ENCODE data around the gene ADH6. TPM values are rescaled to one million over a fixed set of nuclear protein-coding genes. Genes with fewer than 3 reads are reported as not detected.

The ADH6 gene
- not detected for total RNA-seq

DNA sequence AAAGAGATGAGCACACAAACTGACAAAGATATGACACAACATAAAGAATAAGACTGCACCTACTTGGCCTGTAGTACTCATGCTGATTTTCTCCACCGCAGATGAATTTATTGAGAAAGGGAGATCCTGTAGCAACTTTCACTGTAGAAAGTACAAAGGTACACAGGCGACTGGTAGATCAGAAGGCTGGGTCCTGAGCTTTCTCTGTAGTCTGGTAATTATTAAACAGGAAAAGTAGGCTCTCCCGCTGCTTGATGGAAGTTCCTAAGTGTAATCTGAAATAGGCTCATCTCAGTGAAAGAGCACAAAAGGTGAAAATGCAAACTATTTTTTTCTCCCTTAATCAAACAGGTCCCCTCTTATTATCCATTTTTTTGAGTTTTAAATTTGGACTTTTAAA, at the start of gene ADH6:
Gene ADH6 (minus strand): TSS at position 175 of the 400 bp plus-strand sequence. CDS start 94 bp downstream, at position 81.
- no peak within 1 kb of the TSS for H3K27ac ChIP-seq
- no peak for DNase-seq (ENCODE audit: low spot score)
- WGBS, result 77% methylated on average over 3 of the region's 3 CpGs
- H3K9me3 ChIP-seq, result no peaks in the 10 kb centered on the region
- H3K36me3 ChIP-seq, result no peaks in the 10 kb centered on the region
- TF ChIP-seq, protein P1, sequence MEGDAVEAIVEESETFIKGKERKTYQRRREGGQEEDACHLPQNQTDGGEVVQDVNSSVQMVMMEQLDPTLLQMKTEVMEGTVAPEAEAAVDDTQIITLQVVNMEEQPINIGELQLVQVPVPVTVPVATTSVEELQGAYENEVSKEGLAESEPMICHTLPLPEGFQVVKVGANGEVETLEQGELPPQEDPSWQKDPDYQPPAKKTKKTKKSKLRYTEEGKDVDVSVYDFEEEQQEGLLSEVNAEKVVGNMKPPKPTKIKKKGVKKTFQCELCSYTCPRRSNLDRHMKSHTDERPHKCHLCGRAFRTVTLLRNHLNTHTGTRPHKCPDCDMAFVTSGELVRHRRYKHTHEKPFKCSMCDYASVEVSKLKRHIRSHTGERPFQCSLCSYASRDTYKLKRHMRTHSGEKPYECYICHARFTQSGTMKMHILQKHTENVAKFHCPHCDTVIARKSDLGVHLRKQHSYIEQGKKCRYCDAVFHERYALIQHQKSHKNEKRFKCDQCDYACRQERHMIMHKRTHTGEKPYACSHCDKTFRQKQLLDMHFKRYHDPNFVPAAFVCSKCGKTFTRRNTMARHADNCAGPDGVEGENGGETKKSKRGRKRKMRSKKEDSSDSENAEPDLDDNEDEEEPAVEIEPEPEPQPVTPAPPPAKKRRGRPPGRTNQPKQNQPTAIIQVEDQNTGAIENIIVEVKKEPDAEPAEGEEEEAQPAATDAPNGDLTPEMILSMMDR (IDR thresholded peaks at IDR 0.05), result no peak
- TF ChIP-seq POLR2AphosphoS5 (IDR thresholded peaks at IDR 0.05), result no peak
- TF ChIP-seq POLR2A (IDR thresholded peaks at IDR 0.05), result no peak
- H3K4me1 ChIP-seq (replicated peaks), result peaks cover 5% of the 10 kb centered on the region
- H3K27me3 ChIP-seq (replicated peaks; ENCODE audit: insufficient read depth), result no peaks in the 10 kb centered on the region
- H3K4me3 ChIP-seq, result no peak within 1 kb of the TSS
- intact Hi-C loops (cut with DNase I), result no loop called here

DNA sequence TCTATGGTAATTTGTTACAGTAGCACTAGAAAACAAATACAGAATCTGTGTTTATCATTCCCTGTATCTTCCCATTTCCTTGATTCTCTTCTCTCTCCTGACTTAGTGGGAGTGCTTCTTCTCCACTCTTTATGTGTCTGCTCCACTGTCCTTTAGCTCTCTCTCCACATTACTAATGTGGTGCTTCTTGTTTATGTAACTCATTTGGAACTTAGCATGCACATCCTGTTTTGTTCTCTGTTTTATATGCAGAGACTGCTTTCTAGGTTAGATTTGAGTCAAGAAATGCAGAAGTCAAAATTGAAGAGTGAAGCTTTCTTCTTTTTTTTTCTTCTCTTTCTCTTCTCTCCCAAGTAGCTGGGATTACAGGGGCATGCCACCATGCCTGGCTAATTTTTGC, 45.9 kb upstream of the ADH6 start:
- TF ChIP-seq POLR2A (IDR thresholded peaks at IDR 0.05) (no peak), POLR2AphosphoS5 (IDR thresholded peaks at IDR 0.05) (no peak)
- TF ChIP-seq, protein P1 (IDR thresholded peaks at IDR 0.05), result no peak
- H3K27me3 ChIP-seq (replicated peaks; ENCODE audit: insufficient read depth), result no peaks in the 10 kb centered on the region
- H3K27ac ChIP-seq, result no peak overlapping the region
- H3K36me3 ChIP-seq, result no peaks in the 10 kb centered on the region
- DNase-seq (ENCODE audit: low spot score), result no peak
- H3K9me3 ChIP-seq, result no peaks in the 10 kb centered on the region
- intact Hi-C loops (cut with DNase I), result no loop called here
- no peak overlapping the region for H3K4me3 ChIP-seq
- no peaks in the 10 kb centered on the region for H3K4me1 ChIP-seq (replicated peaks)

DNA sequence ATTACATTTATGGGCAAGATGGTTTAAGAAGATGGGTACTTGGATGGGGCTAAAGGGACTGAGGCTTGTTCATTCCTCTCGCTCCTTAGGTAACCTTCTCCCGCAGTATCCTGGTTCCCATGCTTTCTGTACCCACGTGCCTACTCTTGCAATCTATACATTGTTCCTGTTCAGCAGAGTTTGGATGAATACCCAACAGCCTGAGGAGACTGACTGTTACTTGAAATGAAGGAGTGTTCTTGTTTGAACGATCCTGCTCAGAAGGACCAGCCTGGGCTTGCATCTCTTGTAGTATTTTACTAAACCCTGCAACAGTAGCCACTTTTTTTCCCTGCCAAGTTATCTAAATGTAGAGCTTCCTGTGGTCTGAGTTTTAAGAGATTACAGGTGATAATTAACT, 33.7 kb upstream of the ADH6 start:
- DNase-seq (ENCODE audit: low spot score), result no peak
- WGBS, result 50% methylated on average over 4 of the region's 4 CpGs
- Histone ChIP-seq H3K9me3 (no peaks in the 10 kb centered on the region), H3K4me1 (replicated peaks) (no peaks in the 10 kb centered on the region), H3K4me3 (no peak overlapping the region), H3K27ac (no peak overlapping the region), H3K36me3 (no peaks in the 10 kb centered on the region), H3K27me3 (replicated peaks; ENCODE audit: insufficient read depth) (no peaks in the 10 kb centered on the region)
- intact Hi-C loops (cut with DNase I), result no loop called here
- TF ChIP-seq POLR2A (IDR thresholded peaks at IDR 0.05) (no peak), POLR2AphosphoS5 (IDR thresholded peaks at IDR 0.05) (no peak)

DNA sequence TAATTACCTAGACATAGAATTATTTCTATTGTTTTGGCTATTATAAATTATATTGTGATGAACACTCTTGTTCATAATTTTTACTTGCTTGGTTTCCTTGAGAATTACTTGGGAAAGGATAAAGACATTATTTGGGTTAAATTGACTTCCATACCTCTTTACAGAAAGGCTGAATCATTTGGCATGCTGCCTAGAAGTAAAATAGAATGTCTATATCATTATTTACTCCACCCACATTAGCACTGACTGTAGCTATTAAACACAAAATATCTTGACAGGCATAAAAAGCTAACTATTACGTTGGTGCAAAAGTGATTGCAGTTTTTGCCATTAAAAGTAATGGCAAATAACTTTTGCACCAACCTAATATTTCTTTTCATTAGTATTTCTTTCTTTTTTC, 29.7 kb upstream of the ADH6 start:
- Histone ChIP-seq H3K27ac (no peak overlapping the region), H3K9me3 (no peaks in the 10 kb centered on the region), H3K27me3 (replicated peaks; ENCODE audit: insufficient read depth) (no peaks in the 10 kb centered on the region), H3K4me1 (replicated peaks) (no peaks in the 10 kb centered on the region), H3K4me3 (no peak overlapping the region), H3K36me3 (no peaks in the 10 kb centered on the region)
- 85% methylated on average over 1 of the region's 1 CpG for WGBS
- intact Hi-C loops (cut with DNase I), result no loop called here
- TF ChIP-seq POLR2A (IDR thresholded peaks at IDR 0.05), result no peak
- TF ChIP-seq, protein P1 (IDR thresholded peaks at IDR 0.05), result no peak
- no peak for TF ChIP-seq POLR2AphosphoS5 (IDR thresholded peaks at IDR 0.05)
- DNase-seq (ENCODE audit: low spot score), result no peak

DNA sequence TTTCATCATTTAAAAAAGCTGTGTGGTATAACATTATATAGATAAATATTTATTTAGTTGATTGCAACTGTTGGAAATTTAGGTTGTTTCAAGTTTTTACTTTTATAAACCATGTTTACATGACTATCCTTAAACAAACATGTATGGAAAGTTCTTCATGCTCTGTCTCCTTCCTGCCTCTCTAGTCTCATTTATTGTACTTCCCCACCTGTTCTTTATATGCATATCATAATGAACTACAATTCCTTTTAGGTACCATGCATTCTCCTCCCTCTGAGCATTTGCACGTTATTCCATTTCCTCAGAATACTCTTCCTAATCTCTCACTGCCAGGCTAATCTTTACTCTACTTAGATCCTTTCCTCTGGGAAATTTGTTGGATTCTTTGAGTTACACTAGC, 16.9 kb upstream of the ADH6 start:
- WGBS, result 74% methylated on average over 1 of the region's 1 CpG
- intact Hi-C loops (cut with DNase I), result no loop called here
- H3K36me3 ChIP-seq, result no peaks in the 10 kb centered on the region

More for the DNA sequence above, 16.9 kb upstream of the ADH6 start:
- Histone ChIP-seq H3K4me1 (replicated peaks) (no peaks in the 10 kb centered on the region), H3K27ac (no peak overlapping the region), H3K9me3 (no peaks in the 10 kb centered on the region), H3K27me3 (replicated peaks; ENCODE audit: insufficient read depth) (no peaks in the 10 kb centered on the region), H3K4me3 (no peak overlapping the region)
- no peak for TF ChIP-seq POLR2AphosphoS5 (IDR thresholded peaks at IDR 0.05)
- no peak for TF ChIP-seq POLR2A (IDR thresholded peaks at IDR 0.05)
- TF ChIP-seq, protein P1 (IDR thresholded peaks at IDR 0.05), result no peak
- no peak for DNase-seq (ENCODE audit: low spot score)

Data from prostate gland (tissue), 2 donors.